GM12864 (cell line): ENCODE data around the gene OSR1.

Source experiments
- DNase-seq: peaks from one replicate; pipeline ENCODE4 v3.0.0-alpha.2; 2011; ENCODE audit warnings: low read depth
- H3K4me3 ChIP-seq: 2 replicates; pipeline ENCODE4 v1.5.1; 2011; ENCODE audit warnings: mild to moderate bottlenecking, low read depth, low read length, control low read depth
- TF ChIP-seq, protein P1 (sequence below): IDR thresholded peaks from 2 replicates; pipeline ENCODE4 v1.5.1; 2011; ENCODE audit warnings: low read depth, mild to moderate bottlenecking, moderate library complexity, low read length, control low read depth, inconsistent platforms; ENCODE audit errors: missing control alignments

OSR1 gene

DNA sequence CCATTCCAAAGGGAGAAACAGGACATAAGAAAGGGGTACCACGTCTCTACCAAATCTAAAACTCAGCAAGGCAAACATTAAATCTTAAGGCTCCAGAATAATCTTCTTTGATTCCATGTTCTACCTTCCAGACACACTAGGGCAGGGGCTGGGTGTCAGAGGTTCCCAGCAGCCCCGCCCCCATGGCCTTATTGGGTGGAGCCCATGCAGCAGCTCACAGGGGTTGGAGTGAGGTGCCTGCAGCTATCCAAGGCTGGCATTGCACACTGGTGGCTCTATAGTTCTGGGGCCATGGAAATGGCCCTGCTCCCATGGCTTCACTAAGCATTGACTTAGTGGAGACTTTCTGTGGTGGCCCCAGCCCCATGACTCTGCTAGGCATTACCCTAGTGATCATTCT, 14.9 kb upstream of the OSR1 start:
- H3K4me3 ChIP-seq = no peak overlapping the region
- TF ChIP-seq, protein P1, sequence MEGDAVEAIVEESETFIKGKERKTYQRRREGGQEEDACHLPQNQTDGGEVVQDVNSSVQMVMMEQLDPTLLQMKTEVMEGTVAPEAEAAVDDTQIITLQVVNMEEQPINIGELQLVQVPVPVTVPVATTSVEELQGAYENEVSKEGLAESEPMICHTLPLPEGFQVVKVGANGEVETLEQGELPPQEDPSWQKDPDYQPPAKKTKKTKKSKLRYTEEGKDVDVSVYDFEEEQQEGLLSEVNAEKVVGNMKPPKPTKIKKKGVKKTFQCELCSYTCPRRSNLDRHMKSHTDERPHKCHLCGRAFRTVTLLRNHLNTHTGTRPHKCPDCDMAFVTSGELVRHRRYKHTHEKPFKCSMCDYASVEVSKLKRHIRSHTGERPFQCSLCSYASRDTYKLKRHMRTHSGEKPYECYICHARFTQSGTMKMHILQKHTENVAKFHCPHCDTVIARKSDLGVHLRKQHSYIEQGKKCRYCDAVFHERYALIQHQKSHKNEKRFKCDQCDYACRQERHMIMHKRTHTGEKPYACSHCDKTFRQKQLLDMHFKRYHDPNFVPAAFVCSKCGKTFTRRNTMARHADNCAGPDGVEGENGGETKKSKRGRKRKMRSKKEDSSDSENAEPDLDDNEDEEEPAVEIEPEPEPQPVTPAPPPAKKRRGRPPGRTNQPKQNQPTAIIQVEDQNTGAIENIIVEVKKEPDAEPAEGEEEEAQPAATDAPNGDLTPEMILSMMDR = no peak
- DNase-seq = no peak

DNA sequence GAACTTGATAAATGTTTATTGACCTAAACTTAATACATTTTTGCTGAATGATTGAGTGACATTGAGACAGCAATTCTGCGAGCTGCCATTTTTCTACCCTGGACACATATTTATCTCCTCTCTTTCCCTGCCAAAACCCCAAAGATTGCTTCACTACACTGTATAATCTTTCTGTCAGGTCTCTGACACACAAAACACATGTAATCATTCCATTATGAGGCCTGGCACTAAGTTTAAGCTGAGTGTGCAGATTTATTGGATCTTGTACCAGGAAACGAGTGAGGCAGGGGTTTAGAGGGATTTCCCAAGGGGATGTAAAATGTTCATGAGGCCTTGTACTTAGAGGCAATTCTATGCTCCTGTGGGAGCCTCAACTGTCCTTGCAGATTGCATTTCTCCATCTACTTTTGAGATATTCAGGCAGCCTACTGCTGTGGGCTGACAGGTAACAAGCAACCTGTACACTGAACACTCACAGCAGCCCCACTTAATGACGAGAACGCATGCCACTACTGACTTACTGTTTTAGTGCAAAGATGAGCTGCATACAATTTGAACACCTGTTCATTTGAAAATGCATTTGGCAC, 13.7 kb upstream of the OSR1 start:
- no peak for DNase-seq
- no peak overlapping the region for H3K4me3 ChIP-seq
- TF ChIP-seq, protein P1 = no peak

DNA sequence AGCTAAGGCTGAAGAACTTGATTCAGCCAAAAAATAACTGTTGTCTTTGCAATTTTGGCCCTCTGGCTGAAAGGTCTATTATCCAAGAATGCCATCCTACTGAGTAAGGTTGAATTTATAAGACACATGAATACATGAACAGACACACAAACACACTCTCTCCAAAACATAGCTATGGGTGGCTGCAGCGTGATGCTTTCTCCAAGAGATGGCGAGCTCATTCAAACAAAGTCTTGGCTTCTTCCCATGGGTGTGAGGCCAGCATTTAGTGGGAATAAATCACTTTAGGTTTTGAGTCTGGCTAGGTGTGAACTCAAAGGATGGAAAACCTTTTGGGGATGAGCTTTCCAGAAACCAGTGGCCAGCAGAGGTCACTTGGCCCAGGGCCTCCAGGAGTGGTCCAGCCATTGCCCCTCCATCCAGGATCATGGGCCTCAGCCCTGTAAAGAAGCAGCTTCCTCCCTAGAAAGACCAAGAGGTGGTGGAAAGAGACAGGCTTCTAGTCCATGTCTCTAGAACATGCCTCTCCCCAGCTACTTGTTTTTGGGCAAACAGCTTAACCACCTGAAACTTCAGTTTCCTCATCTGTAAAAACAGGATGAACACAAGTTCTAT, 11.0 kb upstream of the OSR1 start:
- no peak overlapping the region for H3K4me3 ChIP-seq
- TF ChIP-seq, protein P1 = no peak
- DNase-seq = no peak

DNA sequence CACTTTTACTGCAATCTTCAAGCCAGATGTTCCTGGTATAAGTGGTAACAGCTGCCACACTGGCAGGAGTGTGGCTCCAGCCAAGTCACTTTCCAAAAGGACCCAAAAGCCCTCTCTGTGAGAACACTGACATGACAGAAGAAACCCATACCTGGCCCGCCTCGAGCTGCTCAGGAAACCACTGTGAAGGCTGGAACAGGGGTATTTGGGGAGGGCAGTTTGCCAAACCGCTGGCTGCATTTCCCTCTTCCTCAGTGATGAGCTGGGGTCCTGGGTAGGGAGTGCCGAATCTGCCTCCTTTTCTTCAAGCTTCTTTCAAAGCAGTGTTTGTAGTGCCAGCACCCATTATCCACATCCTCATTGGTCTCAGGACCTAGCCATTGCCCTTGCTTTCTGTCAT, 10.3 kb upstream of the OSR1 start:
- TF ChIP-seq, protein P1 = no peak
- no peak overlapping the region for H3K4me3 ChIP-seq
- DNase-seq = no peak

DNA sequence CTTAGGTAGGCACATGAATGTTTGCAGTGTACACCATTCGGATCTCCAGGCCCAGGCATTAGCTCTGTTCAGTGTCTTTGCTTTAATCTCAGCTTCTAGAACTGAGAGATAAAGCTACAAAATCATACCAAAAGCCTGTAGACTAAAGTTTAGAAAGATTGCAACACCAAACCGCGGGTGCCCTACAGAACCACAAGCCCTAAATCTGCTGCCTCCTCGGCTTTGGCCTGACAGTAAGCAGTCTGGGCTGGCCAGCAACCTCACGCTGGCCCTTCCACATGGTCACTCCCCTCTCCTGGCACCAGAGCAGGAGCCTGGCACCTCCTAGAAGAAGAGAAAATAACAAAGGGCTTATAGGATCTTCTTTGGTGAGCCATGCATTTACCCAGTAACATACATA, 8.9 kb upstream of the OSR1 start:
- no peak overlapping the region for H3K4me3 ChIP-seq
- DNase-seq = no peak
- TF ChIP-seq, protein P1 = no peak

DNA sequence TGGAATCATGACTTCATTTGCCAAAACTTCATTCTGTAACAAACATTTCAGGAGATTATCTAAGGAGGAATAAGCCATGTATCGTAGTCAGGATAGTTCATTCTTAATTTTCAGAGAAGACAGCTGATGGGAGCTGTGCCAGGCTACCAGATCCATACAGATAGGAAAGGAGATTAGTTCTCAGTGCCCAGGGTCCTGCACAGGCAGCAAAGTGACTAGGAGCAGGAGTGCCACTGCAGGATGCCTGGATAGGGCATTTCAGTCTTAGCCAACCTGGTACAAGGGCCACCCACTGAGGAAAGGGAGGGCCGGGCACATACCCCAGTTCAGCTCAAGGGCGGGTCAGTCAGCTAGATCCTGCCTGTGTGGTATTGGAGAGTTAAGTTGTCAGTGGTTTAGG, 6.7 kb upstream of the OSR1 start:
- no peak overlapping the region for H3K4me3 ChIP-seq
- TF ChIP-seq, protein P1 = no peak
- DNase-seq = no peak

DNA sequence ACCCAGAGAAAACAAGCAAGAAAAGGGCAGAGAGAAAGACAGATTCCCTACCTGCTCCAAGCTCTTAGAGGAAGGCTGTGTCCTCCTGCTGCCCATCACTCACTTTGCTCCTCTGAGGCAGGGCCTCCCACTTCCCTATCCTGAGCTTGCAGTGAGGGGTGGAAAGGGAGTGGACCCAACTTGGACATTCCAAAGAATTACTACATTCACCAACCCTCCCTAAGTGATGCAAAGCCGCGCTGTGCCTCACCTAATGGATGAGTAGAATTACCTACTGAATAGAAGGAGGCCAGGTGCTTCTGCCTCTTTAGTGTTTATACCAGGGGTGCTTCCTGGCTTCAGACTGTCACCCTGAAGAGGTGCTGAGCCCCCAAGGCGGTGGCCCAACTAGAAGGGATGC, 5.6 kb upstream of the OSR1 start:
- no peak for DNase-seq
- H3K4me3 ChIP-seq = no peak overlapping the region

More for the DNA sequence above, 5.6 kb upstream of the OSR1 start:
- TF ChIP-seq, protein P1 = no peak
